ENCODE results near the gene SH3RF3. TPM values are rescaled to one million over a fixed set of nuclear protein-coding genes. Genes with fewer than 3 reads are reported as not detected.

SH3RF3 gene
- total and polyA plus RNA-seq, 9 of the 15 experiments (the other 6 are each of a cell fraction or from before 2014, with no cell fraction given): 0.02 TPM; not detected in 8

- DNase-seq (ENCODE audit: extremely low read depth in 1 of 4, low spot score in 3 of 4): peak; percentile 40 to 69 (median 52)
- H3K4me1 ChIP-seq (replicated peaks in 1 of 2; ENCODE audit: control insufficient read depth in 2 of 2, insufficient read depth in 2 of 2, low read length in 2 of 2): no peaks in the 10 kb centered on the region
- H3K79me2 ChIP-seq (ENCODE audit: control insufficient read depth, insufficient read depth, low read length): no peaks in the 10 kb centered on the region
- ATAC-seq: peak; percentile 90
- peaks cover 0 to 12% of the 10 kb centered on the region in 2 experiments; a peak in 2 of 5 replicates for H3K27me3 ChIP-seq (ENCODE audit: control insufficient read depth in 2 of 2, insufficient read depth in 2 of 2, low read length in 2 of 2)
- no TSS peak for BruUV-seq (replicated peaks)
- 3% methylated on average over 8 of the region's 10 CpGs for WGBS (ENCODE audit: insufficient coverage, low coverage, missing lambda C conversion rate)
- intact Hi-C loops (cut with micrococcal nuclease) (loop anchor here (1.0 kb wide), 1 partner anchor 190 kb away; no protein-coding TSS in a partner anchor), in situ Hi-C loops (cut with MboI) (loop anchor here (10.0 kb wide), 1 partner anchor 189 kb away; no protein-coding TSS in a partner anchor)
- no peaks in the 10 kb centered on the region for H3K9me3 ChIP-seq (replicated peaks; ENCODE audit: control insufficient read depth, insufficient read depth, low read depth, low read length)
- no peak overlapping the region for H3K9ac ChIP-seq (ENCODE audit: insufficient read depth in 1 of 2, low read depth in 2 of 2, low read length in 2 of 2)
- FAIRE-seq: peak; percentile 97
- no peak overlapping the region for H2AFZ ChIP-seq (ENCODE audit: low read depth, low read length)
- ChIA-PET CTCF (ENCODE audit: low intra/inter-chr PET ratio) (interaction anchor here (0.7 to 1.1 kb wide), 2 partner anchors 190 kb away, joined by 3 to 8 read pairs; no protein-coding TSS in a partner anchor), POLR2A (no interaction called here)
- H3K4me3 ChIP-seq: no peak overlapping the region
- H3K27ac ChIP-seq (ENCODE audit: extremely low read depth, low read depth, low read length): no peak overlapping the region
- H3K36me3 ChIP-seq (ENCODE audit: control insufficient read depth, insufficient read depth, low read length): no peaks in the 10 kb centered on the region
- H4K20me1 ChIP-seq (replicated peaks; ENCODE audit: control insufficient read depth, insufficient read depth, low read length): no peaks in the 10 kb centered on the region
- no peak overlapping the region for H3K4me2 ChIP-seq (ENCODE audit: insufficient read depth, low read length)
- no peaks in the 10 kb centered on the region for H3K9me1 ChIP-seq (ENCODE audit: control insufficient read depth, insufficient read depth, low read length)
- TF ChIP-seq ZBTB17 (CRISPR knock-in tag; IDR thresholded peaks at IDR 0.05) (no peak), JUND (IDR thresholded peaks at IDR 0.05; ENCODE audit: borderline replicate concordance, low read depth, low read length) (peak; percentile 9; the same call in 1 of the 2 replicates), JUND (tag; IDR thresholded peaks at IDR 0.05; ENCODE audit: borderline replicate concordance, low read depth, low read length) (no peak), CTCF (IDR thresholded peaks at IDR 0.05 in 2 of 3, conservative IDR thresholded peaks at IDR 0.05 in 1 of 3; ENCODE audit: insufficient read depth in 2 of 3, low read depth in 1 of 3, low read length in 3 of 3) (peak; percentile 83 to 85 (median 84)), ZNF778 (CRISPR knock-in tag; IDR thresholded peaks at IDR 0.05) (no peak), PCBP1 (IDR thresholded peaks at IDR 0.05; ENCODE audit: low read depth, low read length, poor library complexity, severe bottlenecking) (no peak)
- TF ChIP-seq, protein P1, sequence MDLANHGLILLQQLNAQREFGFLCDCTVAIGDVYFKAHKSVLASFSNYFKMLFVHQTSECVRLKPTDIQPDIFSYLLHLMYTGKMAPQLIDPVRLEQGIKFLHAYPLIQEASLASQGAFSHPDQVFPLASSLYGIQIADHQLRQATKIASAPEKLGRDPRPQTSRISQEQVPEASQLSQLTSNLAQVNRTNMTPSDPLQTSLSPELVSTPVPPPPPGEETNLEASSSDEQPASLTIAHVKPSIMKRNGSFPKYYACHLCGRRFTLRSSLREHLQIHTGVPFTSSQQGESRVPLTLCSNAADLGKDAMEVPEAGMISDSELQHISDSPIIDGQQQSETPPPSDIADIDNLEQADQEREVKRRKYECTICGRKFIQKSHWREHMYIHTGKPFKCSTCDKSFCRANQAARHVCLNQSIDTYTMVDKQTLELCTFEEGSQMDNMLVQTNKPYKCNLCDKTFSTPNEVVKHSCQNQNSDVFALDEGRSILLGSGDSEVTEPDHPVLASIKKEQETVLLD (IDR thresholded peaks at IDR 0.05): no peak
- TF ChIP-seq, protein P2, sequence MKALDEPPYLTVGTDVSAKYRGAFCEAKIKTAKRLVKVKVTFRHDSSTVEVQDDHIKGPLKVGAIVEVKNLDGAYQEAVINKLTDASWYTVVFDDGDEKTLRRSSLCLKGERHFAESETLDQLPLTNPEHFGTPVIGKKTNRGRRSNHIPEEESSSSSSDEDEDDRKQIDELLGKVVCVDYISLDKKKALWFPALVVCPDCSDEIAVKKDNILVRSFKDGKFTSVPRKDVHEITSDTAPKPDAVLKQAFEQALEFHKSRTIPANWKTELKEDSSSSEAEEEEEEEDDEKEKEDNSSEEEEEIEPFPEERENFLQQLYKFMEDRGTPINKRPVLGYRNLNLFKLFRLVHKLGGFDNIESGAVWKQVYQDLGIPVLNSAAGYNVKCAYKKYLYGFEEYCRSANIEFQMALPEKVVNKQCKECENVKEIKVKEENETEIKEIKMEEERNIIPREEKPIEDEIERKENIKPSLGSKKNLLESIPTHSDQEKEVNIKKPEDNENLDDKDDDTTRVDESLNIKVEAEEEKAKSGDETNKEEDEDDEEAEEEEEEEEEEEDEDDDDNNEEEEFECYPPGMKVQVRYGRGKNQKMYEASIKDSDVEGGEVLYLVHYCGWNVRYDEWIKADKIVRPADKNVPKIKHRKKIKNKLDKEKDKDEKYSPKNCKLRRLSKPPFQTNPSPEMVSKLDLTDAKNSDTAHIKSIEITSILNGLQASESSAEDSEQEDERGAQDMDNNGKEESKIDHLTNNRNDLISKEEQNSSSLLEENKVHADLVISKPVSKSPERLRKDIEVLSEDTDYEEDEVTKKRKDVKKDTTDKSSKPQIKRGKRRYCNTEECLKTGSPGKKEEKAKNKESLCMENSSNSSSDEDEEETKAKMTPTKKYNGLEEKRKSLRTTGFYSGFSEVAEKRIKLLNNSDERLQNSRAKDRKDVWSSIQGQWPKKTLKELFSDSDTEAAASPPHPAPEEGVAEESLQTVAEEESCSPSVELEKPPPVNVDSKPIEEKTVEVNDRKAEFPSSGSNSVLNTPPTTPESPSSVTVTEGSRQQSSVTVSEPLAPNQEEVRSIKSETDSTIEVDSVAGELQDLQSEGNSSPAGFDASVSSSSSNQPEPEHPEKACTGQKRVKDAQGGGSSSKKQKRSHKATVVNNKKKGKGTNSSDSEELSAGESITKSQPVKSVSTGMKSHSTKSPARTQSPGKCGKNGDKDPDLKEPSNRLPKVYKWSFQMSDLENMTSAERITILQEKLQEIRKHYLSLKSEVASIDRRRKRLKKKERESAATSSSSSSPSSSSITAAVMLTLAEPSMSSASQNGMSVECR (CRISPR knock-in tag; IDR thresholded peaks at IDR 0.05): no peak
These were observed 417.1 kb downstream of the SH3RF3 start for GRCh38 chr2:109545828-109546713.
